ENCODE results near the gene ALG3. TPM values are rescaled to one million over a fixed set of nuclear protein-coding genes. Genes with fewer than 3 reads are reported as not detected.

ALG3 gene
- total and polyA plus RNA-seq, 9 of the 15 experiments (the other 6 are each of a cell fraction or from before 2014, with no cell fraction given), result 37.5 to 107 (median 80.1) TPM

GRCh38 chr3:184223946-184224345 is 24.8 kb downstream of the ALG3 start:
- no peaks in the 10 kb centered on the region for H3K79me2 ChIP-seq (ENCODE audit: control insufficient read depth, insufficient read depth, low read length)
- no peaks in the 10 kb centered on the region for H3K9me3 ChIP-seq (replicated peaks; ENCODE audit: control insufficient read depth, insufficient read depth, low read depth, low read length)
- H3K36me3 ChIP-seq (ENCODE audit: control insufficient read depth, insufficient read depth, low read length), result no peaks in the 10 kb centered on the region
- no peak overlapping the region for H2AFZ ChIP-seq (ENCODE audit: low read depth, low read length)
- peaks cover 23 to 46% of the 10 kb centered on the region in 2 experiments for H3K27me3 ChIP-seq (ENCODE audit: control insufficient read depth in 2 of 2, insufficient read depth in 2 of 2, low read length in 2 of 2)
- no peaks in the 10 kb centered on the region for H3K9me1 ChIP-seq (ENCODE audit: control insufficient read depth, insufficient read depth, low read length)
- CTCF ChIA-PET (ENCODE audit: low intra/inter-chr PET ratio), result no interaction called here
- H3K27ac ChIP-seq (ENCODE audit: extremely low read depth, low read depth, low read length), result no peak overlapping the region
- FAIRE-seq (no peak), ATAC-seq (no peak), DNase-seq (ENCODE audit: extremely low read depth in 1 of 4, low spot score in 3 of 4) (no peak)
- POLR2A ChIA-PET, result no interaction called here
- 14% methylated on average over 3 of the region's 3 CpGs for WGBS (ENCODE audit: insufficient coverage, low coverage, missing lambda C conversion rate)
- in situ Hi-C loops (cut with MboI), result no loop called here
- no peak overlapping the region for H3K4me2 ChIP-seq (ENCODE audit: insufficient read depth, low read length)
- H3K4me3 ChIP-seq, result no peak overlapping the region
- no TSS peak for BruUV-seq (replicated peaks)
- H4K20me1 ChIP-seq (replicated peaks; ENCODE audit: control insufficient read depth, insufficient read depth, low read length), result peaks cover 11% of the 10 kb centered on the region
- intact Hi-C loops (cut with micrococcal nuclease), result no loop called here
- peaks cover 0 to 4% of the 10 kb centered on the region in 2 experiments; a peak in 2 of 5 replicates for H3K4me1 ChIP-seq (replicated peaks in 1 of 2; ENCODE audit: control insufficient read depth in 2 of 2, insufficient read depth in 2 of 2, low read length in 2 of 2)
- H3K9ac ChIP-seq (ENCODE audit: insufficient read depth in 1 of 2, low read depth in 2 of 2, low read length in 2 of 2), result no peak overlapping the region
- TF ChIP-seq DDX20 (tag; IDR thresholded peaks at IDR 0.05; ENCODE audit: low read depth) (no peak), DNMT1 (IDR thresholded peaks at IDR 0.05) (no peak), RERE (CRISPR knock-in tag; IDR thresholded peaks at IDR 0.05; ENCODE audit: borderline replicate concordance) (no peak), MTA3 (IDR thresholded peaks at IDR 0.05; ENCODE audit: borderline replicate concordance) (no peak), GABPB2 (CRISPR knock-in tag; conservative IDR thresholded peaks at IDR 0.05) (no peak), ZNF133 (CRISPR knock-in tag; IDR thresholded peaks at IDR 0.05) (no peak), THRA (IDR thresholded peaks at IDR 0.05) (no peak), BACH1 (tag; IDR thresholded peaks at IDR 0.05) (no peak), ZFP91 (CRISPR knock-in tag; IDR thresholded peaks at IDR 0.05) (no peak), CTCFL (IDR thresholded peaks at IDR 0.05; ENCODE audit: borderline replicate concordance, insufficient read depth, low read depth, low read length, poor library complexity, severe bottlenecking) (no peak)

All from K562 (cell line).